Activated T-helper 1 cell treated with anti-CD3 and anti-CD28 coated beads, Interleukin-12 subunit alpha, Interleukin-12 subunit beta, Interleukin-2, Interleukin-4 antibody, amounts not matched to agents 30 ng/mL and 10 ng/mL and 1 ng/mL, durations not matched to agents 14 hours and 24 hours and 36 hours (primary cell): ENCODE results near the gene KAZN. TPM values are rescaled to one million over a fixed set of nuclear protein-coding genes. Genes with fewer than 3 reads are reported as not detected.

Source experiments
- DNase-seq: peaks from one replicate; pipeline ENCODE4 v3.0.0; 2021; ENCODE audit warnings: low spot score
- H3K27ac Mint-ChIP-seq: one replicate; pipeline ENCODE4 v1.8.0; 2021; ENCODE audit warnings: mild to moderate bottlenecking, mixed read lengths
- H3K27me3 Mint-ChIP-seq: one replicate; pipeline ENCODE4 v1.8.0; 2022; ENCODE audit warnings: mild to moderate bottlenecking, moderate library complexity, mixed read lengths; ENCODE audit not compliant: insufficient read depth
- H3K36me3 Mint-ChIP-seq: one replicate; pipeline ENCODE4 v1.8.0; 2021; ENCODE audit warnings: low read depth, mixed read lengths
- H3K4me1 Mint-ChIP-seq: one replicate; pipeline ENCODE4 v1.8.0; 2021; ENCODE audit warnings: low read depth, mixed read lengths
- H3K4me3 Mint-ChIP-seq: one replicate; pipeline ENCODE4 v1.8.0; 2021; ENCODE audit warnings: mild to moderate bottlenecking, moderate library complexity, mixed read lengths
- H3K9me3 Mint-ChIP-seq: one replicate; pipeline ENCODE4 v1.8.0; 2021; ENCODE audit warnings: mixed read lengths
- intact Hi-C: fragments of 100-400 bp; cut with micrococcal nuclease; formaldehyde crosslinking; loops from one replicate; pipeline ENCODE4 v1.15.1; 2024
- total RNA-seq: library from RNA; stranded (reverse); gene quantifications from 2 replicates; pipeline ENCODE4 v1.2.3, GENCODE V29; 2022

The KAZN gene
- total RNA-seq, 1 donor from 2014 or later, result 0.54 TPM

- Mint-ChIP-seq H3K36me3 (no peaks in the 10 kb centered on the region), H3K9me3 (peaks cover 18% of the 10 kb centered on the region), H3K4me1 (no peaks in the 10 kb centered on the region), H3K27me3 (peaks cover 2% of the 10 kb centered on the region), H3K4me3 (no peak overlapping the region), H3K27ac (no peak overlapping the region)
- intact Hi-C loops, result no loop called here
- DNase-seq, result no peak
Measured at GRCh38 chr1:14846688-14847087, 248.2 kb downstream of the KAZN start.

GRCh38 chr1:14848203-14848602 lies 249.7 kb downstream of the KAZN start:
- no peak overlapping the region for H3K4me3 Mint-ChIP-seq
- no peak for DNase-seq
- peaks cover 2% of the 10 kb centered on the region for H3K27me3 Mint-ChIP-seq
- no peak overlapping the region for H3K27ac Mint-ChIP-seq
- no peaks in the 10 kb centered on the region for H3K4me1 Mint-ChIP-seq
- intact Hi-C loops, result no loop called here
- H3K9me3 Mint-ChIP-seq, result peaks cover 5% of the 10 kb centered on the region
- no peaks in the 10 kb centered on the region for H3K36me3 Mint-ChIP-seq

GRCh38 chr1:14848625-14849024 lies 250.1 kb downstream of the KAZN start:
- Mint-ChIP-seq H3K4me1 (no peaks in the 10 kb centered on the region), H3K4me3 (no peak overlapping the region), H3K27me3 (peaks cover 2% of the 10 kb centered on the region), H3K9me3 (peaks cover 5% of the 10 kb centered on the region), H3K36me3 (no peaks in the 10 kb centered on the region), H3K27ac (no peak overlapping the region)
- no peak for DNase-seq
- intact Hi-C loops, result no loop called here

GRCh38 chr1:14849038-14849437 lies 250.6 kb downstream of the KAZN start:
- intact Hi-C loops, result no loop called here
- no peaks in the 10 kb centered on the region for H3K4me1 Mint-ChIP-seq
- peaks cover 1% of the 10 kb centered on the region for H3K9me3 Mint-ChIP-seq
- no peak overlapping the region for H3K4me3 Mint-ChIP-seq
- peaks cover under 1% of the 10 kb centered on the region for H3K27me3 Mint-ChIP-seq
- no peak overlapping the region for H3K27ac Mint-ChIP-seq
- DNase-seq, result no peak
- H3K36me3 Mint-ChIP-seq, result no peaks in the 10 kb centered on the region

GRCh38 chr1:14850563-14850962 lies 252.1 kb downstream of the KAZN start:
- intact Hi-C loops, result no loop called here
- Mint-ChIP-seq H3K27me3 (no peaks in the 10 kb centered on the region), H3K36me3 (no peaks in the 10 kb centered on the region), H3K4me1 (no peaks in the 10 kb centered on the region), H3K9me3 (no peaks in the 10 kb centered on the region), H3K4me3 (no peak overlapping the region), H3K27ac (no peak overlapping the region)
- DNase-seq, result no peak

- Mint-ChIP-seq H3K36me3 (no peaks in the 10 kb centered on the region), H3K27me3 (no peaks in the 10 kb centered on the region), H3K27ac (no peak overlapping the region), H3K4me3 (no peak overlapping the region), H3K9me3 (no peaks in the 10 kb centered on the region), H3K4me1 (no peaks in the 10 kb centered on the region)
- DNase-seq, result no peak
- intact Hi-C loops, result no loop called here
Measured at GRCh38 chr1:14851760-14852159, 253.3 kb downstream of the KAZN start.

- no peaks in the 10 kb centered on the region for H3K4me1 Mint-ChIP-seq
- intact Hi-C loops, result no loop called here
- no peak overlapping the region for H3K27ac Mint-ChIP-seq
- H3K9me3 Mint-ChIP-seq, result no peaks in the 10 kb centered on the region
- no peak for DNase-seq
- no peaks in the 10 kb centered on the region for H3K27me3 Mint-ChIP-seq
- H3K4me3 Mint-ChIP-seq, result no peak overlapping the region
- no peaks in the 10 kb centered on the region for H3K36me3 Mint-ChIP-seq
Measured at GRCh38 chr1:14852291-14852690, 253.8 kb downstream of the KAZN start.

- no peaks in the 10 kb centered on the region for H3K27me3 Mint-ChIP-seq
- H3K4me1 Mint-ChIP-seq, result no peaks in the 10 kb centered on the region
- no peak overlapping the region for H3K27ac Mint-ChIP-seq
- no peaks in the 10 kb centered on the region for H3K9me3 Mint-ChIP-seq
- DNase-seq, result no peak
- H3K36me3 Mint-ChIP-seq, result no peaks in the 10 kb centered on the region
- intact Hi-C loops, result no loop called here
- no peak overlapping the region for H3K4me3 Mint-ChIP-seq
Measured at GRCh38 chr1:14853518-14853917, 255.0 kb downstream of the KAZN start.

GRCh38 chr1:14855268-14855667 lies 256.8 kb downstream of the KAZN start:
- H3K9me3 Mint-ChIP-seq, result no peaks in the 10 kb centered on the region
- no peaks in the 10 kb centered on the region for H3K27me3 Mint-ChIP-seq
- H3K27ac Mint-ChIP-seq, result no peak overlapping the region
- H3K36me3 Mint-ChIP-seq, result no peaks in the 10 kb centered on the region
- H3K4me1 Mint-ChIP-seq, result no peaks in the 10 kb centered on the region
- intact Hi-C loops, result no loop called here
- no peak overlapping the region for H3K4me3 Mint-ChIP-seq
- no peak for DNase-seq

GRCh38 chr1:14855801-14856200 lies 257.3 kb downstream of the KAZN start:
- H3K27ac Mint-ChIP-seq, result no peak overlapping the region
- H3K36me3 Mint-ChIP-seq, result no peaks in the 10 kb centered on the region
- no peaks in the 10 kb centered on the region for H3K4me1 Mint-ChIP-seq
- intact Hi-C loops, result no loop called here
- DNase-seq, result no peak
- H3K9me3 Mint-ChIP-seq, result no peaks in the 10 kb centered on the region
- H3K27me3 Mint-ChIP-seq, result no peaks in the 10 kb centered on the region
- no peak overlapping the region for H3K4me3 Mint-ChIP-seq

- intact Hi-C loops, result no loop called here
- Mint-ChIP-seq H3K4me3 (no peak overlapping the region), H3K27ac (no peak overlapping the region), H3K27me3 (peaks cover 2% of the 10 kb centered on the region), H3K36me3 (no peaks in the 10 kb centered on the region), H3K4me1 (no peaks in the 10 kb centered on the region), H3K9me3 (no peaks in the 10 kb centered on the region)
- no peak for DNase-seq
Measured at GRCh38 chr1:14857436-14858195, 259.1 kb downstream of the KAZN start.

- intact Hi-C loops, result no loop called here
- no peak overlapping the region for H3K4me3 Mint-ChIP-seq
- H3K9me3 Mint-ChIP-seq, result no peaks in the 10 kb centered on the region
- H3K4me1 Mint-ChIP-seq, result no peaks in the 10 kb centered on the region
- H3K27me3 Mint-ChIP-seq, result peaks cover 2% of the 10 kb centered on the region
- H3K27ac Mint-ChIP-seq, result no peak overlapping the region
- DNase-seq, result no peak
- H3K36me3 Mint-ChIP-seq, result no peaks in the 10 kb centered on the region
Measured at GRCh38 chr1:14862114-14862771, 263.8 kb downstream of the KAZN start.

- H3K4me1 Mint-ChIP-seq, result no peaks in the 10 kb centered on the region
- H3K27me3 Mint-ChIP-seq, result peaks cover 2% of the 10 kb centered on the region
- no peak for DNase-seq
- H3K36me3 Mint-ChIP-seq, result no peaks in the 10 kb centered on the region
- intact Hi-C loops, result no loop called here
- H3K9me3 Mint-ChIP-seq, result no peaks in the 10 kb centered on the region
- no peak overlapping the region for H3K27ac Mint-ChIP-seq
- H3K4me3 Mint-ChIP-seq, result no peak overlapping the region
Measured at GRCh38 chr1:14865106-14865505, 266.6 kb downstream of the KAZN start.
